Hepatocyte (in vitro differentiated cells): Measurements from ENCODE around the gene LYPD6. TPM values are rescaled to one million over a fixed set of nuclear protein-coding genes. Genes with fewer than 3 reads are reported as not detected.

ENCODE experiments used
- DNase-seq: peaks from one replicate; pipeline ENCODE4 v3.0.0-alpha.2; 2016; ENCODE audit warnings: low spot score
- H2AFZ ChIP-seq: fragments of 200-600 bp; sonication (generic); 2 replicates; pipeline ENCODE4 v1.6.0; 2016; ENCODE audit warnings: antibody characterized with exemption, mild to moderate bottlenecking
- H3K27ac ChIP-seq: fragments of 200-600 bp; sonication (generic); 2 replicates; pipeline ENCODE4 v1.5.1; 2016; ENCODE audit warnings: mild to moderate bottlenecking
- H3K27me3 ChIP-seq: fragments of 200-600 bp; sonication (generic); 2 replicates; pipeline ENCODE4 v1.6.1; 2016
- H3K36me3 ChIP-seq: fragments of 200-600 bp; sonication (generic); replicated peaks from 2 replicates; pipeline ENCODE4 v1.5.1; 2016; ENCODE audit warnings: low read depth; ENCODE audit not compliant: insufficient read depth
- H3K4me1 ChIP-seq: fragments of 200-600 bp; sonication (generic); 2 replicates; pipeline ENCODE4 v1.5.1; 2016; ENCODE audit warnings: mild to moderate bottlenecking, moderate library complexity; ENCODE audit not compliant: insufficient read depth
- H3K4me2 ChIP-seq: fragments of 200-600 bp; sonication (generic); 2 replicates; pipeline ENCODE4 v1.6.0; 2016
- H3K4me3 ChIP-seq: fragments of 200-600 bp; sonication (generic); 2 replicates; pipeline ENCODE4 v1.5.1; 2016; ENCODE audit warnings: mild to moderate bottlenecking
- H3K79me2 ChIP-seq: fragments of 200-600 bp; sonication (generic); 2 replicates; pipeline ENCODE4 v1.6.0; 2017; ENCODE audit warnings: mild to moderate bottlenecking
- H3K9me2 ChIP-seq: fragments of 200-600 bp; sonication (generic); replicated peaks from 2 replicates; pipeline ENCODE4 v1.6.0; 2017; ENCODE audit warnings: mild to moderate bottlenecking; ENCODE audit not compliant: insufficient read depth
- H3K9me3 ChIP-seq: fragments of 200-600 bp; sonication (generic); 2 replicates; pipeline ENCODE4 v1.5.1; 2016; ENCODE audit warnings: low read depth, mild to moderate bottlenecking
- H4K20me1 ChIP-seq: fragments of 200-600 bp; sonication (generic); 2 replicates; pipeline ENCODE4 v1.6.0; 2016; ENCODE audit warnings: mild to moderate bottlenecking; ENCODE audit not compliant: insufficient read depth, poor library complexity, severe bottlenecking
- EZH2 ChIP-seq: fragments of 200-600 bp; sonication (generic); IDR thresholded peaks from 2 replicates; pipeline ENCODE4 v1.6.1; 2016; ENCODE audit warnings: antibody characterized with exemption, mild to moderate bottlenecking, borderline replicate concordance
- EZH2phosphoT487 ChIP-seq: fragments of 200-600 bp; sonication (generic); IDR thresholded peaks from one replicate; pipeline ENCODE4 v1.6.1; 2018; ENCODE audit warnings: antibody characterized with exemption, mild to moderate bottlenecking, low read depth, moderate library complexity; ENCODE audit not compliant: unreplicated experiment, severe bottlenecking
- WGBS: methylation state at CpG from one replicate; pipeline ENCODE4 v1.1.6; 2016; ENCODE audit warnings: low lambda C conversion rate; ENCODE audit errors: missing lambda C conversion rate; 5-methylcytosine and 5-hydroxymethylcytosine counted together
- polyA plus RNA-seq: library from polyadenylated mRNA; unstranded; fragments of >200 nt; fragmentation: Nextera tagmentation; extraction: Ambion mirVana; gene quantifications from 2 replicates; pipeline ENCODE4 v1.2.1, GENCODE V29; 2016
- total RNA-seq: library from RNA; depleted of rRNA; stranded (reverse); fragments of >200 nt; gene quantifications from 2 replicates; pipeline ENCODE4 v1.2.3, GENCODE V29; 2014
- TF ChIP-seq, protein P1 (sequence below): fragments of 200-600 bp; sonication (generic); IDR thresholded peaks from 2 replicates; pipeline ENCODE4 v1.5.1; 2016; ENCODE audit warnings: antibody characterized with exemption, mild to moderate bottlenecking; ENCODE audit not compliant: poor library complexity

The LYPD6 gene
- total and polyA plus RNA-seq, 2 experiments from 2014 or later, result 5.3 to 11.2 TPM

DNA sequence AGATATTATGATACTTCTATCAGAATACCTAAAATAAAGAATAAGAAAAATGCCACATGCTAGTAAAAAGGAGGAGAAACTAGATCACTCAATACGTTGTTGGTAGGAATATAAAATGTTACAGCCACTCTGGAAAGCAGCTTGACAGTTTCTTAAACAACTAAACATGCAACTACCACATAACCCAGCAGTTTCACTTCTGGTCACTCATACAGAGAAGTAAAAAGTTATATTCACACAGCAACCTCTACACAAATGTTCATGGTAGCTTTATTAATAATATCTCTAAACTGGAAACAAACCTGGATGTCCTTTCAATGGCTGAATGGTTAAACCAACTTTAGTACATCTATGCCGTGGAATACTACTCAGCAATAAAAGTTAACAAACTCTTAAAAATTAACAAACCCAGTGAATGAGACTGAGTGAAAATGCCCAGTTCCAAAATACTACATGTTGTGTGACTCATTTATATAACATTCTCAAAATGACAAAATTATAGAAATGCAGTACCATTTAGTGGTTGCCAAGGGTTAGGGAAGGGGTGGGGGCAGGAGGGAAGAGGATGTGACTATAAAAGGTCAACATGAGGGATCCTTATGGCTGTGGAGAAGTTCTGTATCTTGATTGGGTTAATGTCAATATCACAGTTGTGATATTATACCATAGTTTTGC is 133.1 kb downstream of the LYPD6 start:
- H3K36me3 ChIP-seq, result no peaks in the 10 kb centered on the region
- H3K79me2 ChIP-seq, result no peaks in the 10 kb centered on the region
- peaks cover 23% of the 10 kb centered on the region for H3K4me1 ChIP-seq
- no peak overlapping the region for H3K27ac ChIP-seq
- no peak overlapping the region for H2AFZ ChIP-seq
- H3K9me2 ChIP-seq, result no peaks in the 10 kb centered on the region
- H3K9me3 ChIP-seq, result peaks cover 23% of the 10 kb centered on the region
- H4K20me1 ChIP-seq, result no peaks in the 10 kb centered on the region
- no peak overlapping the region for H3K4me2 ChIP-seq
- no peak for DNase-seq
- H3K27me3 ChIP-seq, result no peaks in the 10 kb centered on the region
- no peak overlapping the region for H3K4me3 ChIP-seq
- WGBS, result 95% methylated on average over 2 of the region's 2 CpGs
- TF ChIP-seq EZH2phosphoT487 (no peak), EZH2 (no peak)
- TF ChIP-seq, protein P1, sequence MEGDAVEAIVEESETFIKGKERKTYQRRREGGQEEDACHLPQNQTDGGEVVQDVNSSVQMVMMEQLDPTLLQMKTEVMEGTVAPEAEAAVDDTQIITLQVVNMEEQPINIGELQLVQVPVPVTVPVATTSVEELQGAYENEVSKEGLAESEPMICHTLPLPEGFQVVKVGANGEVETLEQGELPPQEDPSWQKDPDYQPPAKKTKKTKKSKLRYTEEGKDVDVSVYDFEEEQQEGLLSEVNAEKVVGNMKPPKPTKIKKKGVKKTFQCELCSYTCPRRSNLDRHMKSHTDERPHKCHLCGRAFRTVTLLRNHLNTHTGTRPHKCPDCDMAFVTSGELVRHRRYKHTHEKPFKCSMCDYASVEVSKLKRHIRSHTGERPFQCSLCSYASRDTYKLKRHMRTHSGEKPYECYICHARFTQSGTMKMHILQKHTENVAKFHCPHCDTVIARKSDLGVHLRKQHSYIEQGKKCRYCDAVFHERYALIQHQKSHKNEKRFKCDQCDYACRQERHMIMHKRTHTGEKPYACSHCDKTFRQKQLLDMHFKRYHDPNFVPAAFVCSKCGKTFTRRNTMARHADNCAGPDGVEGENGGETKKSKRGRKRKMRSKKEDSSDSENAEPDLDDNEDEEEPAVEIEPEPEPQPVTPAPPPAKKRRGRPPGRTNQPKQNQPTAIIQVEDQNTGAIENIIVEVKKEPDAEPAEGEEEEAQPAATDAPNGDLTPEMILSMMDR, result no peak

DNA sequence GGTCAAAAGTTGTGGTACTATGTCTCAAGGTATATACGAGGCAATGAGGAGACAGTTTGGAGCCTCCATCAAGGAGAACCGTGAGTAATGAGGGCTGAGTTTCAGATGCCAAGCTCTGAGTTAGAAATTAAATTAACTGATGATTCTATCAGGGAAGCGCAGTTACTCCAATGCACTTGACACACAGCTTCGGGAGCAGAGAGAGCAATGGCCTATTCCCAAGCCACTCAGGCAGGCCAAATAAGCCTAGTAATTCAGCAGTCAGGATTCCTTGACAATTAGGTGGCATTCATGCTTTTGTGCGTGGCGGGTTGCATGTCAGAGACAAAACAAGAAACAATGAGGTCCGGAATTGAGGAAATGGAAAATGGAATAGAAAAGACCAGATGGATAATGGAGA is 134.0 kb downstream of the LYPD6 start:
- H3K79me2 ChIP-seq, result no peaks in the 10 kb centered on the region
- no peak overlapping the region for H3K4me3 ChIP-seq
- H3K9me2 ChIP-seq, result no peaks in the 10 kb centered on the region
- no peaks in the 10 kb centered on the region for H3K36me3 ChIP-seq
- H2AFZ ChIP-seq, result no peak overlapping the region
- no peak overlapping the region for H3K27ac ChIP-seq
- peaks cover 25% of the 10 kb centered on the region for H3K4me1 ChIP-seq
- TF ChIP-seq, protein P1, result no peak
- TF ChIP-seq EZH2phosphoT487 (no peak), EZH2 (no peak)
- DNase-seq, result no peak
- H3K4me2 ChIP-seq, result no peak overlapping the region
- peaks cover 20% of the 10 kb centered on the region for H3K9me3 ChIP-seq
- WGBS, result 97% methylated on average over 7 of the region's 7 CpGs
- no peaks in the 10 kb centered on the region for H3K27me3 ChIP-seq
- no peaks in the 10 kb centered on the region for H4K20me1 ChIP-seq

DNA sequence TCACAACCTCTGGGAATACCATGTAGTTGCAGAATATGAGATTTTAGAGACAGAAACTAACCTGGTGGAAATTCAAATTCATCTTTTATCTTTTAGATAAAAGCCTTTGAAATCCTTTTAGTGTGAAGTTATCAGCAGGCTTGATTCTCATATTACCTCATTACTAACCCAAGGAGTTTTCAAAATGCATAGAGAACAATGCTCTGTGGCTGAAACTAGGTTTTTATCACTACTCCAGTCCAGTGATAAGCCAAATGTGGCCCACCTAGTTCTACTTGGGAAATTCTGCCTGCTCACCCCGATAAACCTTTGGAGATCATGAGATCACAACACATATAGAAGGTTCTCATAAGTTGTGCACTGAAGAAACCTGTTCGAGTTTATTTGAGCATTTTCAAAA is 135.5 kb downstream of the LYPD6 start:
- no peak for DNase-seq
- no peaks in the 10 kb centered on the region for H3K79me2 ChIP-seq
- WGBS, result 29% methylated on average over 2 of the region's 2 CpGs
- H3K9me3 ChIP-seq, result peaks cover 12% of the 10 kb centered on the region
- no peak overlapping the region for H2AFZ ChIP-seq
- peak overlapping the region; percentile 22 for H3K27ac ChIP-seq
- H3K4me1 ChIP-seq, result peaks cover 25% of the 10 kb centered on the region
- H4K20me1 ChIP-seq, result no peaks in the 10 kb centered on the region
- no peak overlapping the region for H3K4me2 ChIP-seq
- H3K27me3 ChIP-seq, result no peaks in the 10 kb centered on the region
- H3K9me2 ChIP-seq, result no peaks in the 10 kb centered on the region
- no peaks in the 10 kb centered on the region for H3K36me3 ChIP-seq
- TF ChIP-seq EZH2phosphoT487, result no peak
- H3K4me3 ChIP-seq, result no peak overlapping the region

DNA sequence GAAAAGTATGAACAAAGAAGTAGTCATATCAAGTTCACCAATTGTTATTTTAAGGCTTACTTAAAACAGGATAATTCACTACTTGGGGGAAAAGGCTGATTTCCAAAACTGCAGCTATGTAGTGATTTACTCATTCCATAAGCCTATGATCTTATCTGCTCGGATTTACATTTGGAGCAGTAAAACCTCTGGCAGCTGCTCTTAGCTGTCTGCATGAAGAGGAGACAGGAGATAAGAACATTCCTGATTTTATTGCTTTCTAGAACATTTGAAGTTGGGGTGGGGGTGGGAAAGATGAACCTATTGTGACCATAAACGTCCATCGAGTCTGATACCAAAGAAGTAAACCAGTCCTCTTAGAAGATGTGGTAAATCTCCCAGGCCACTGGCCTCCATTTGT is 136.2 kb downstream of the LYPD6 start:
- H3K4me2 ChIP-seq, result peak overlapping the region; percentile 40
- peaks cover 4% of the 10 kb centered on the region for H3K9me3 ChIP-seq
- H2AFZ ChIP-seq, result no peak overlapping the region
- H3K27ac ChIP-seq, result peak overlapping the region; percentile 47
- H3K27me3 ChIP-seq, result no peaks in the 10 kb centered on the region
- DNase-seq, result peak; percentile 9
- H3K9me2 ChIP-seq, result no peaks in the 10 kb centered on the region
- no peak overlapping the region for H3K4me3 ChIP-seq
- no peaks in the 10 kb centered on the region for H3K79me2 ChIP-seq
- H3K4me1 ChIP-seq, result peaks cover 25% of the 10 kb centered on the region
- no peaks in the 10 kb centered on the region for H4K20me1 ChIP-seq
- TF ChIP-seq EZH2, result no peak
- TF ChIP-seq EZH2phosphoT487, result no peak
- TF ChIP-seq, protein P1, result no peak
- H3K36me3 ChIP-seq, result no peaks in the 10 kb centered on the region
- 7% methylated on average over 3 of the region's 3 CpGs for WGBS
